Activated CD8-positive, alpha-beta memory T cell treated with anti-CD3 and anti-CD28 coated beads for 1 hour (primary cell): ENCODE data around the gene CD300LG.

ENCODE experiments used
- DNase-seq, 2 donors: peaks; one replicate each; pipeline ENCODE4 v3.0.0-alpha.2; 2020; ENCODE audit warnings: low read depth in 1 of 2; ENCODE audit errors: extremely low read depth in 1 of 2

Gene CD300LG

GRCh38 chr17:43905400-43905984, 58.5 kb downstream of the CD300LG start:
- DNase-seq: no peak

GRCh38 chr17:43905985-43906852, 59.2 kb downstream of the CD300LG start:
- no peak for DNase-seq

GRCh38 chr17:43906951-43907424, 60.0 kb downstream of the CD300LG start:
- DNase-seq: no peak

GRCh38 chr17:43907425-43907981, 60.5 kb downstream of the CD300LG start, which contains the start of gene MPP2:
MPP2 (minus strand) TSS chr17:43907536; CDS start chr17:43904460, 3,076 bp downstream.
- peak in 1 of 2 donors; percentile 40 for DNase-seq

GRCh38 chr17:43907998-43908721, 61.2 kb downstream of the CD300LG start:
- DNase-seq: no peak

GRCh38 chr17:43909537-43910231, 62.7 kb downstream of the CD300LG start:
- DNase-seq: no peak

- DNase-seq: no peak
Observed at GRCh38 chr17:43911904-43912303, 64.9 kb downstream of the CD300LG start.

- DNase-seq: no peak
Observed at GRCh38 chr17:43912635-43913304, 65.8 kb downstream of the CD300LG start.
